DND-41 (cell line): ENCODE data around the gene ZNF431.

Source experiments
- CTCF ChIP-seq: IDR thresholded peaks from 2 replicates; pipeline ENCODE4 v1.5.1; 2012; ENCODE audit warnings: borderline replicate concordance, low read length, moderate library complexity, mild to moderate bottlenecking; ENCODE audit not compliant: poor library complexity, severe bottlenecking; ENCODE audit errors: extremely low read depth
- EZH2 ChIP-seq: IDR thresholded peaks from 3 replicates; pipeline ENCODE4 v1.6.1; 2012; ENCODE audit warnings: borderline replicate concordance, low read depth, mild to moderate bottlenecking, moderate library complexity, low read length, inconsistent platforms; ENCODE audit not compliant: severe bottlenecking

DNA sequence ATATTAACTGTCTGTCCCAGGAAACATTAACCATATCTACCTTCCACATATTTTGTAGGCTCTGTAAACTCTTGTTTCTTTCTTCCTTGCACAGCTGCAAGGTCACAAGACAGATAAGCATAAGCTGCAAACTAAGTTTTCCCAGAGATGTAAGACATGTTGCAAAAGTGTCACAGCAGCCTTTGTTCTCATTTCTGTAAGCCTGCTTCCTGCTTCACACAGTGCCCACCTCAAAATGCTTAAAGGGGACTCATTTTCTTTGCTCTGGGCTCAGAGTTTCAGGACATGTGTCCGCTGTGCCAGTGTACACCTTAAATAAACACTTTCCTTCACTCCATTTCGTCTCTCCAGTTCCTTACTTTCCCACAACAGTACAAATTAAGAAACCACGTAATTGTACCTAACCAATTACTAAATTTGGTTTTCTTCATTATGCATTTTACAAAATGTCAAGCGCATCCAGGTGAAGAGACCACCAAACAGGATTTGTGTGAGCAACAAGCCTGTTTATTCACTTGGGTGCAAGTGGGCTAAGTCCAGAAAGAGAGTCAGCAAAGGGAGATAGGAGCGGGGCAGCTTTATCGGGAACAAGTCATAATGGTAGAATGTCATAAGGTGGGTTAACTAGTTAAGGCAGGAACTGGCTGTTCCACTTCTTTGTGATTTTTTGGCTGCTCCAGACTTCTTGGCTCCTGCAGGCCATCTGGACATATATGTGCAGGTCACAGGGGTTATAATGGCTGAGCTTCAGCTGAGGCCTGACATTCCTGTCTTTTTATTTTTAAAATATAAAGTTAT is 12.7 kb upstream of the ZNF431 start:
- TF ChIP-seq CTCF, result no peak
- TF ChIP-seq EZH2, result no peak
